NCI-H1930 (cell line): ENCODE results near the gene WDR86.

ENCODE experiments used
- DNase-seq, 2 experiments: peaks; one replicate each; lab custom pipeline; 2025; lab: John Stamatoyannopoulos, UW

Gene WDR86

GRCh38 chr7:151347200-151347599, 62.6 kb downstream of the WDR86 start:
- DNase-seq: no peak

GRCh38 chr7:151346470-151346769, 63.4 kb downstream of the WDR86 start:
- no peak for DNase-seq

DNA sequence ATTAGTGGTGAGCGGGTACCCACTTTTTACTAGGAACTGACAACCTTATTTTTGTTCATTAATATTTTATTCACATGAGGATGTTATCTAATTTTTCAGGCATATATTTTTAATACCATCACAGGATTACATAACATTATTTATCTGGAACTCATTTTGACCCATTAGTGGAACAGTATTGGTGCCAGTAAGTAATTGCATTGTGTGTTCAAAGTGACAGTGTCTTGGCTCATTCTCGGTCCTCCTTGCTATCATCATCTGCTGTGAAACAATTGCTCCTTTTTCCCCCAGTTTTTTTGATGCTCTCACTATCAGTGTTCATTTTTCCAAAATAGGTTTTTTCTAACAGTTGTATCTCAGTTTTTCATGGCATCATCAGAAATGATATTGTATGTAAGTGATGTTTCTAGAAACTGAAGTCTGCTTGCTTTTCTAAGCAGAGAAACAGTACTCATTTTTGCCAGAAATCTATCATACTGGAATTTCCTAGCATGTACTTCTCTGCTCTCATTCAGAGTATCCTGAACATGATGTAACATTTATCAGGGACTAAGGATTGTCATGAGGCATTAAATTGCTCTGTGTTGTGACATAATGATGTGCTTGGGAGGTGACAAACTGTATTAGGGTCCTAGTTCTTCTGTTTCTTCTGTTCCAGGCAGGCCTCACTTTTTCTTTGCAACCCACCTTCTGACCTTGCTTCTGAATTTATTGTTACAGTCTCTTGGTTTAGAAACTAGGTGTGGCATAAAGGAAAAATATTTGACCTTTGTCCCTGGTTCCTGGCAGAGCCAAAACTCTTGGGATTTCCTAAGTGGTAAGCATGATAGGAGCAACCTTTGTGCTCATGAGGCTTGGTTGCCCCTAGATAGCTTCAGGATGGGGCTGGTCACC, 64.0 kb downstream of the WDR86 start:
- no peak for DNase-seq

- DNase-seq: no peak
Observed at GRCh38 chr7:151343516-151343915, 66.3 kb downstream of the WDR86 start.

DNA sequence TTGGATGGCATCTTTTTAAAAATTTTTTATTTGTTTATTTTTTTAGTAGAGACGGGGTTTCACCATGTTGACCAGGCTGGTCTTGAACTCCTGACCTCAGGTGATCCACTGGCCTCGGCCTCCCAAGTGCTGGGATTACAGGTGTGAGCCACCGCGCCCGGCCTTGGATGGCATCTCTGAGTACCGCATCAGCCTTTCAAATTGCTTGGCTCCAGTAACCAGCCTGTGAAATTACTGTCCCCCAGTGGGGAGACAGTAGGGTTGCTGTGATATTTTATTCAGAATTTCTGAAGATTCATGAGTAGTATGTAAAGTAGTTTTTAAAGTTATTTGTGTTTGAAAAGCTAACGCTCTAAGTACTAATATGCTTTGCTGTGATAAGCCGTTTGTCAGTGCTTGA, 67.0 kb downstream of the WDR86 start:
- no peak for DNase-seq

DNA sequence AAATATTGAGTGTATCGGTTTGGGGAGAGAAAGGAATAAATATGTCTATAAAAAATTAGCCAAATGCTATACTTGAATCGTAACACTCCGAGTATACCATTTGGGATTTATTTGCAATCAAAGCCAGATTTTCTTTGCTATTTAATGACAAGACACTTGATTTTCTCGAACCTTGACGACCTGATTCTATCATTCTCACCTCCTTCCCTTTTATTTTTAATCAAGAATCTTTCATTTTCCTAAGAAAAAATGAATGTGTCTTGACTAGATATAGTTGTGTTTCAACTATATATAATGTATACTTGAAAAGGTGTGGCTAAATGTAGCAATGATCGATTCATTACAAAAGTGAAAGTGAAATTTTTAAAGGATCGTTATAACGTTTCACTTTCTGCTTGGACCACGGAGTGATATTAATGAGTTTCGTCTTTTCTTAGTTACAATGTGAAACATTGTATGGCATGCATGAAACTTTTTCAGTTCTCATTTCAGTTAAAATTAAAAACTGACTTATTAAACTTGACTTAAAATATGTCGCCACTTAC, 67.7 kb downstream of the WDR86 start:
- no peak for DNase-seq

DNA sequence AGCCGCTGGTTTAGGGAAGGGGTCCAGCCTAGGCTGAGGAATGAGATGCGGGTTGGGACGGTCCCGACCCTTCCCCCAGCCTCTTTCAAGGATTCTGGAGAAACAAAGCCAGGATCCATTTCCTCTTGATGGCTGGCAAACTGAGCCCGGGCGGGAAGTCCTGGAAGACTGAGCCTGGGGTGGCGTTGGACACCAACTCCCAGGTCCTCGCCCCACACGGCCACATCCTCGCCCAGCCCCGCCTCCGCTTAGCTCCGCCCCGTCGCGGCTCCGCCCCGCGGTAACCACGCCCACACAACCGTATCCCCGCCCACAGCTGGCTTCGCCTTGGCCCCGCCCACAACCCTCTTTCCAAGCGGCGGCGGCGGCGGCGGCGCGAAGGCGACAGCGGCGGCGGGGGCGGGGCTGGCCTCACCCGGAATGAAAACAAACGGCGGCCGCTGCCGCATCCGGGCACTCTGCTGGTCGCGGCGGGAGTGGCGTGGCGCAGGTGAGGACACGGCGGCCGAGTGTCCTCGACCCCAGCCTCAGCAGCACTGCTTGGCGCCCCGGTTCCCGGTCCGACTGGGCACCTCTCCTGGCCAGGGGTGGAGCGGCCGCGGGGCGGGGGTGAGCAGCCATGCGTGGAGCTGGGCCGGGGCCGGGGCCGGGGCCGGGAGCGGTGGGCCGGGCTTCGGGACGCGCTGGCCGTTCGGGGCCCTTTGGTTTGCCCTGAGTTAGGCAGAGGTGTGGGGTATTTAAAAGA, 68.3 kb downstream of the WDR86 start, which contains the start of gene NUB1:
Gene NUB1, plus strand, starts transcription at position 456 of the 745 bp plus-strand sequence. CDS start 3,538 bp downstream, outside the sequence.
- peak; percentile 91 to 92 for DNase-seq

- DNase-seq: no peak
Observed at GRCh38 chr7:151340794-151341356, 69.0 kb downstream of the WDR86 start.

DNA sequence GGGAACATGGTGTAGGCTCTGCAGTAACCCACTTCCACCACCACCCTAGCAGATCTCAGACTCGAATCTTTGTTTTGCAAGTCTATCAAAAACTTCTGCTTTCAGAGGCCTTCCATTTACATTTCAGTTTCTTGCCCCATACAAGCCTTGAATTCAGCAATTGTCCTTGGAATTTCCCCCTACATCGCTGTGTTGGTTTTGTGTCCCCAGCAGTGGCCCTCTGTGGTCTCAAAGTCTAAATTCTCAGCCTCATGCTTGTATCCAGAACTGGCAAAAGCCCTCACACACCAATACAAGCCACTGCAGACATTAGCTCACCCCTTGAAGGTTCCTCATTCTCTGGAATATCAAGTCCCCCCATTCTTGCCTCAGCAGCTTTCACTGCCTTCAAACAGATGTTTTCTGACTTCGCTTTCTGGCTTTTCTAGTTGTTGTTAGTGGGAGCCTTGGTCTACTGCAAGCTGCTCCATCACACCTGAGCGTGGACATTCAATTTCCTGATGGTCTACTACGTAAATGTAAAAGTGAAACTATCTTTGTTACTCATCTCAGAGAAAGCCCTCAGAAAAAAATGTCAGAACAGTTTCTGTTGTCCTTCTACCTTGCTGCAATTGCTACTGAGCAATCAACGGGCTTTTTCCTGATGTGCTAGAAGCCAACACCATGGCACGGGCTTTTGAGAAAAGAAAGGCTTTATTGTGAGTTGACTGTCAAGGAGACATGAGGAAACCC, 70.0 kb downstream of the WDR86 start:
- no peak for DNase-seq

DNA sequence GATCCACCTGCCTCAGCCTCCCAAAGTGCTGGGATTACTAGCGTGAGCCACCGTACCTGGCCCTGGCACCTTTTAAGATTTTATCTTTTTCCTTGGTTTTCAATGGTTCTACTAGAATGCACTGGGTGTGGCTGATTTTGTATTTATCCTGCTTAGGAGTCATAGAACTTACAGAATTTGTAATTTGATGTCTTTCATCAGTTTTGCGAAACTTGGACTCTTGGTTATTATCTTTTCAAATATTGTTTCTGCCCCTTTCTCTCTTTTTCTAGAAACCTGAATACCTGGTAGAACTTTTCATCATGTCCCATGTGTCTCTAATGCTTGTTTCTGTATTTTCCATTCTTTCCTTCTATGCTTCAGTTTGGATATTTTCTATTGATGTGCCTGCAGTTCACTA, 71.0 kb downstream of the WDR86 start:
- no peak for DNase-seq

GRCh38 chr7:151337346-151337745, 72.5 kb downstream of the WDR86 start:
- no peak for DNase-seq

DNA sequence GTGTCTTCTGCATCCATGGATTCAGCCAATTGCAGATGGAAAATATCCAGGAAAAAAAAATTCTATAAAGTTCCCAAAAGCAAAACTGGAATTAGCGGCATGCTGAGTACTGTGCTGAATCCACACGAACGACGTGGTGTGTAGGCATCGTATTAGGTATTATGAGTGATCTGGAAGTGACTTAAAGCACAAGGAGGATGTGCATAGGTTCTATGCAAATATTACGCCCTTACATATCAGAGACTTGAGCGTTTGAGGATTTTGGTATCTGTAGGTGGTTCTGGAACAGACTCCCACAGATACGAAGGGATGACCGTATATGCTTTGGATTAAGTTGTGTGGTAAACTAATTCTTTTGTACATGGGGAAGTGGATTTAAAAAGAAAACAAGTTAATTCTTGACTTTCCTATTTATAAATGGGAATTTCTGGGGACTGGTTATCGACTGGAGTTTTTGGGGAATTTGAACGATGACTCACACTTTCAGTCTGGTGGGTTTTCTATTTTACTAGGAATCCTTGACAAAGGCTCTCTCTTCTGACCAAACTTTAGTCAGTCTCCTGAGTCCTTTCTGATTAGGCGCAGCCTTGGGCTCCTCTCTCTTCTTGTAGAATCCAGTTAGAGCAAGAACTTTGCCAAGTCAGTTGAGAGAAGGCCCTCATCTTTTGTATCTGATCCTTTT, 73.7 kb downstream of the WDR86 start:
- no peak for DNase-seq

DNA sequence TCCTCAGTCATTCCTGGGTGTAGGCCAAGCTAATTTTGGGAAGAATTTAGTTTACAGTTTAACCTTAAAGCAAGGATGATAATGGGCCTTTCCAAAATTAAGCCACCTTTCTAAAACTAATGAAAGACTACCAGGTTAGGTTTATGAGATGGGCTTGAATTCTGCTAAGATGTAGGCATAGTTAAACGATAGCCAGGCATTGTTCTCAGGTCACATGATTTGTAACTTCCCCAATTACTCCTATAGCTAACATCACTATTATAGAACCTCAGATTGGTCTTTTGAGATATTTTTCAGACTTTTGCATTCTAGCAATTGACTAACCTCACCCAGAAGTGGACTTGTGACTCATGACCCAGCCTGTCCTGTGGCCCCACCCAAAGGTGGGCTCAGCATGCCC, 75.2 kb downstream of the WDR86 start:
- DNase-seq: no peak
